HG03442 (cell line): ENCODE measurements around the gene CFAP45.
A peak's percentile ranks its signal among the peaks of the same experiment; 100 is the strongest.

Experiments
- ATAC-seq: cut with Tn5 transposase; IDR thresholded peaks from one replicate; pipeline ENCODE4 v1.9.1; 2021; ENCODE audit warnings: mild to moderate bottlenecking, moderate library complexity; ENCODE audit not compliant: unreplicated experiment

CFAP45 gene

GRCh38 chr1:159854693-159855192, 45.2 kb downstream of the CFAP45 start:
- peak; percentile 82 for ATAC-seq

GRCh38 chr1:159854116-159854692, 45.8 kb downstream of the CFAP45 start:
- ATAC-seq, result peak; percentile 8

GRCh38 chr1:159853417-159854115, 46.4 kb downstream of the CFAP45 start:
- ATAC-seq, result no peak

- no peak for ATAC-seq
Observed at GRCh38 chr1:159851407-159851806, 48.6 kb downstream of the CFAP45 start.

- no peak for ATAC-seq
Observed at GRCh38 chr1:159849626-159850366, 50.2 kb downstream of the CFAP45 start.

GRCh38 chr1:159848326-159848725, 51.6 kb downstream of the CFAP45 start:
- no peak for ATAC-seq

- no peak for ATAC-seq
Observed at GRCh38 chr1:159847231-159847630, 52.7 kb downstream of the CFAP45 start.

GRCh38 chr1:159845751-159846629, 54.0 kb downstream of the CFAP45 start:
- ATAC-seq, result no peak

GRCh38 chr1:159843459-159843858, 56.5 kb downstream of the CFAP45 start:
- ATAC-seq, result no peak

- no peak for ATAC-seq
Observed at GRCh38 chr1:159841749-159842148, 58.2 kb downstream of the CFAP45 start.

- ATAC-seq, result peak; percentile 73
Observed at GRCh38 chr1:159839116-159839849, 60.7 kb downstream of the CFAP45 start.

GRCh38 chr1:159838715-159839114, 61.2 kb downstream of the CFAP45 start:
- peak; percentile 71 for ATAC-seq

- ATAC-seq, result no peak
Observed at GRCh38 chr1:159835862-159836525, 64.0 kb downstream of the CFAP45 start.

- no peak for ATAC-seq
Observed at GRCh38 chr1:159835356-159835755, 64.6 kb downstream of the CFAP45 start.

GRCh38 chr1:159832309-159832708, 67.7 kb downstream of the CFAP45 start:
- ATAC-seq, result no peak

- no peak for ATAC-seq
Observed at GRCh38 chr1:159831412-159832141, 68.4 kb downstream of the CFAP45 start.

- ATAC-seq, result no peak
Observed at GRCh38 chr1:159830722-159831121, 69.2 kb downstream of the CFAP45 start.

- ATAC-seq, result no peak
Observed at GRCh38 chr1:159829822-159830465, 70.0 kb downstream of the CFAP45 start.

GRCh38 chr1:159829273-159829634, 70.7 kb downstream of the CFAP45 start:
- peak; percentile 73 for ATAC-seq
